ENCODE measurements around the gene TENM3.
A peak's percentile ranks its signal among the peaks of the same experiment; 100 is the strongest.

TENM3 gene

DNA sequence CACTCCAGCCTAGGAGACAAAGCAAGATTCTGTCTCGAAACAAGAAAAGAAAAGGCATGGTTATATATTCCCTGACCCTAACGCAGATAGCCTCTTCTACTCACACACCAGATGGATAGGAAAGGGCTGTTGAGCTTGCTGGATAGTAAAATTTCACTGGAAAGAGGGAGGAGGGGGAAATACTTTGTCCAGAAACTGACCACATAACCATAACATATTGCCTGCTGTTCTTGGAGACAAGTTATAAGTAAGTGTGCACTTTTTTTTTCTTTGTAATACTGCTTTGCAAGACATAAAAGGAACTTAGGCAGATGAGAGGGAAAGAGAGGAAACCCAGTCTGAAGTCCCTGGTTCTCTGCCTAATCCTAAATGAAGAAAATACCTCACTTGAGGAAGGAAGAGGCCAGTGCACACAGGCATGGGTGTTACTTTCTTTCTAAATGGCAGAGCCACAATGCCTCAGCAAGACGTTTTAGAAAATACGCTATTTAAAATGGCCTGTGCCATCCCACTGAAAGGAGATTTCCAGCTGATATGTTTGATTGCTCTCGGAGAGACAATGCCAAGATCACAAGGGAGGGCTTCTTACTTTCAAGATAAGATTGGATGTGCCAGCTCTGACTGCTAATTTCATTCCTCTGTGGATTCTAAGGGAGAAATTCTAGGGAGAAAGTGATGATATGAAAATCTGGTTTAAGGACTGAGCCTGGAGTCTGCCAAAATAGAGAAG, 533.3 kb downstream of the TENM3 start:
- DNase-seq (ENCODE audit: low spot score): no peak

DNA sequence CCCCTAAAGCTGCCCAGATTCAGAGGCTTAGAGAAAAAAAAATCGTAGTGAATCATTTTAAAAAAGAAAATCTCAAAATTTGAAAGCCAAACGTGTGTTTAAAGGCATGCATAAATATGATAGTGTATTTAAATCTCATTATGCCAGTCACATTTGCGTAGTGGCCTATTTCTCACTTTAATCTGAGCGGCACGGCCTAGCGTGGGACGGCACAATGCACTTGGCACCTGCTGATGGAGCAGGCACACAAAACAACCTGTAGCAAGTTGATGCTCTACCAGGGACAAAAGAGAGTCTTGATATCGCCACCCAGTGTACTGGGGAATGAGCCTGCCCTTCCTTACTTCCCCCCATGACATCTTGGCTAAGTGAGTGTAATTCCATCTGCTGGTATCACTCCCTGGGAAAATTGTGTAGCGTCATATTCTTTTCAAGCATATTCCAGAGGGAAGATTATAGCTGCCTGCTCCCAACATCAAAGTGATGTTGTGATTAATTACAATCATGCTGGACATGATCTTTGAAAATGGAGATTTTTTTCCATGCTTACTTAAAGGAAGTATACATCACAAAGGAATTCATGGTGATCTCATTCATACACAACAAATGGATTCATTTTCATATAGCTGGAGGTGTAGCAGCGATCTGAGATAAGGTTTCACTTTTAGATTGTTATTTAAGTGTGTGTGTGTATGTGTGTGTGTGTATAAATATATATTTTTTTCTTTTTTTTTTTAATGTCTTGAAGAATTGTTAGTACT, 535.2 kb downstream of the TENM3 start:
- no peak for DNase-seq (ENCODE audit: low spot score)

DNA sequence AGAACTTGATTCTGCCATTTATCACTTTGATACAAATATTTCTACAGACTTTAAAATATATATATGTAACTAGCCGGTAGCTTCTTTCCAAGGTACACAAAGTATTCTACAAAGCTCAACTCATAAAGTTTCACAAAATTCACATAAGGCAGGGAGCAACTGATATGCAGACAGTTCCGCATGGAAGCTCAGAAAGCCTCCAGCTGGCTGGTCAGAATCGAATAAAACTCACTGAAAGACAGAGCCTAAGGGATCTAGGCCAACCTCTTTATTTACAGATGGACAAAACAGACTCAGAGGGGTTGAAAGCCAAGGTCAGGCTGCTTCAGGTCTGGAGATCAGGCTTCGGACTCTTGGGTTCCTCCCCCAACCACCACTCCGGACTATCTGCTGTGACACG, 543.8 kb downstream of the TENM3 start:
- DNase-seq (ENCODE audit: low spot score): no peak

DNA sequence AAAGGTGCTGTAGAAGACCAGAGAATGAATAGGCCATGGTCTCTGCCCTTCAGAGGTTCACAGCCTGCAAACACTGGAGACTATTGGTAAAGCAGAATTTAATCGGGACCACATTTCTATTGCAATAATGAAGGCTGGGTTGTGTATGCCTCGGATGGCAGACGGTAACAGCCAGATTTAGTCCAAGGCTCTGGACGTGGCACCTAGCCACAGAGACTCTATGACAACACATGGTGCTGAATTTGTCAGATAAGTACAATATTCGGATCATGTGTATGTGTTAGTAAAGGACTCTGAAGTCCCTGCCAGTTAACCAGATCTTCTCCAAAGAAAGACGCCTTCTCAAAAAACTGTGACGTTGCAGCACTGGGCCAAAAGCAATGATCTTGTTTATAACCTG, 545.0 kb downstream of the TENM3 start:
- no peak for DNase-seq (ENCODE audit: low spot score)

DNA sequence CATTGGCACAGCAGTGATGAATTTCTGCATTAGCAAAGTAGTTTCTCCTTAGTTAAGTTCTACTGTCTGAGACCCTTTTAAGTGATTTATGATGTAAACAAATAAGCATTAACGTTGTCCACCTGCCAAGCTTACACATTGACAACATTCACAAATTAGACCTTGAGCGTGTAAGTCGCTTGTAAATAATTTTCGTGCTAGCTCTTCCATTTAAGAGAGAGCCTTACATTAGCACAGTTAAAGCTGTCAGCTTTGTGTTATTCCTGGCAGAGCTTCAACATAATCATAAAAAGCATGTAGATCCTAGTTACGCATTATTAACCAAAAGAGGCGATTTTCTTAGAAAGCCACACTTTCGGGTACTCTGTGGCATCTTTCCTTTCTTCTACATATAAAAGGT, 546.3 kb downstream of the TENM3 start:
- no peak for DNase-seq (ENCODE audit: low spot score)

DNA sequence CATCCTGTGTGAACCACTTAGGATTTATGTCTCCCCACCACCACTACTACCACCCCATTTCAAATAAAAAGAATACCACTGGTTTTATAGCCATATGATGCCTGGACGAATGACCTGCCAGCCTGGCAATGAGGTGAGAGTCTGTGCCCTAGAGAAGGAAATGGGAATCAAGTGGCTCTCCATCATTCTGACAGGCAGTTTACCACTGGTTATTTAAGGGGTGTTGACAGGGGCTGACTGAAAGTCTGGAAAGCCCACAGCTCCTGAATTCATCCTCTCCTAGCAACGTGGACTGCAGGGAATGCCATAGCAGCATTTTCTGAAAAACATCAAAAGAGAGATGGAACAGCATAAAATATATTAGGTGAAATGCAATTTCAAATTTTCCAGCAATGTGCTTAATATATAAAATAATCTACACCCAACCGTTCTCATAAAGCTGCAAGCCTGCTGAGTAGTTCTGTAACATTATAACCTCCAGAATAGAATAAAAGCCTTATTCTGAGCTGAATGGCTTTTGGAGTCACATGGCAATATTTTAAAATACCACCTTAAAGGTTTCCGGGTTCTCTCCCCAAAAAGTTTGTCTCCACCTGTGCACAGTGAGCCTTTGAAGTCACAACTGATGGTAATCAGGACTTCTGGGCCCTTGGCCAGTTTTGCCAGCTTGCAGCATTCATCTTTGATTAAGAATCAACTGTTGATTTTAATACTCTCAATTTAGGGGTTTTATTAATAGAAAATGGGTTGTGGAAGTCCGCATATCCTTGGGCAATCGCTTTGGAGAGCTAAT, 552.4 kb downstream of the TENM3 start:
- no peak for DNase-seq (ENCODE audit: low spot score)

DNA sequence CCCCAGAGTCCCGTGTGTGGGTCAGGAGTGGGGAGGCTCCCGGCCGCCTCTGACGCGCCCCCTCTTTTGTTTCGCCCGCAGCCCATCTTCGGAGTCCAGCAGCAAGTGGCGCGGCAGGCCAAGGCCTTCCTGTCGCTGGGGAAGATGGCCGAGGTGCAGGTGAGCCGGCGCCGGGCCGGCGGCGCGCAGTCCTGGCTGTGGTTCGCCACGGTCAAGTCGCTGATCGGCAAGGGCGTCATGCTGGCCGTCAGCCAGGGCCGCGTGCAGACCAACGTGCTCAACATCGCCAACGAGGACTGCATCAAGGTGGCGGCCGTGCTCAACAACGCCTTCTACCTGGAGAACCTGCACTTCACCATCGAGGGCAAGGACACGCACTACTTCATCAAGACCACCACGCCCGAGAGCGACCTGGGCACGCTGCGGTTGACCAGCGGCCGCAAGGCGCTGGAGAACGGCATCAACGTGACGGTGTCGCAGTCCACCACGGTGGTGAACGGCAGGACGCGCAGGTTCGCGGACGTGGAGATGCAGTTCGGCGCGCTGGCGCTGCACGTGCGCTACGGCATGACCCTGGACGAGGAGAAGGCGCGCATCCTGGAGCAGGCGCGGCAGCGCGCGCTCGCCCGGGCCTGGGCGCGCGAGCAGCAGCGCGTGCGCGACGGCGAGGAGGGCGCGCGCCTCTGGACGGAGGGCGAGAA, 556.5 kb downstream of the TENM3 start:
- DNase-seq (ENCODE audit: low spot score): no peak

DNA sequence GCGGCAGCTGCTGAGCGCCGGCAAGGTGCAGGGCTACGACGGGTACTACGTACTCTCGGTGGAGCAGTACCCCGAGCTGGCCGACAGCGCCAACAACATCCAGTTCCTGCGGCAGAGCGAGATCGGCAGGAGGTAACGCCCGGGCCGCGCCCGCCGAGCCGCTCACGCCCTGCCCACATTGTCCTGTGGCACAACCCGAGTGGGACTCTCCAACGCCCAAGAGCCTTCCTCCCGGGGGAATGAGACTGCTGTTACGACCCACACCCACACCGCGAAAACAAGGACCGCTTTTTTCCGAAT, 557.0 kb downstream of the TENM3 start:
- DNase-seq (ENCODE audit: low spot score): no peak

DNA sequence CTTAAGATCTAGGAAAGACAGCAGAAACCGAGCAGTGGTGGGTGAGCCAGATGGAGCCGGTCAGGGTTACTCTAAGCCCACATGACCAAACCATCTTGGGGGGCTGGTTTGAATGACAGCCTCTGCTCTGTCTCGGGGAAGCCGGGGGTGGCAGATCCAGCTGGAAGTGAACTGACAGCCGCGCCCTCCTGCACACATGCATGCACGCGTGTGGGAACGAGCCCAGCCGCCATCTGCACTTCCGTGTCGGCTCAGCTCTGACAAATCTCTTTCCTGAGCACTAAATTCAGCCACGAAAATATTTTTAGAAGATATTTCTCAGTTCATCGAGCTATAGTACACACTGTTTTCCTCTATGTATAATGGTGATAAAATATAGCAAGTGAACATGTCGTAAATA, 558.4 kb downstream of the TENM3 start:
- no peak for DNase-seq (ENCODE audit: low spot score)

DNA sequence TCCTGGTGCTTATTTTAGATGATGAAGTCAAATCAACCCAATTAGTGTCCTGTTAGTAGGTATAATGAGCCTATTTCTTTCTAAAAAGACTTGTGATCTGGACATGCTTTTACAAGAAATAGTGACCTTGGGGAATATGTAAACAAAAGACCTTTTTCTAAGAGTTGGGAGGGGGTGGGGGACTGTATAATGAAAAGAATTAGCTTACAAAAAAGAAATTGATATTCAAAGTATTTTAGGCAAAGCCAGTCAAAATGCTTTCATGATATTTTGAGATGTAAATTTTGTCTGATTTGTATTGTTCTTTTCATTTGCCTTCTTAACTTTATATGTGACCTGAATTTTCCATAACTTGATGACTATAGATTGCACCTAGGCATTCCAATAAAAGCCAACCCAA, 559.4 kb downstream of the TENM3 start:
- no peak for DNase-seq (ENCODE audit: low spot score)

DNA sequence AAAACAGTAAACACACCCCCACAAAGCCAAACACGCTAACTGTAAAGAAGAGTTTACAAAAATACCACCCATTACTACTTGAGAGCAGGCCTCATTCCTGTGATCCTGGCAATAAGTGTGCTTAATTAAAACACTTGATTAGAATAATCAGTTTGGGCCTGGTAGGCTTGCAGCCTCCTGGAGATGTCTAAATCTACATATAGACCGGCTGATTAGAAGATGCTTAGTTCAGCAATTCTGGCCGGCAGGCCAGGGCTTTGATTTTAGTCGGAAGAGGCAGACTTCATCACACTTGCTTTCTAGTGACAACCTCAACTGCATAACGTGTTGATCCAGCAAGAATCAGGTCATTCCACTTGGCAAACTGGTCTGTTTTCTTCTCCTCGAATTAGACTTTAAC, 560.0 kb downstream of the TENM3 start:
- DNase-seq (ENCODE audit: low spot score): no peak

DNA sequence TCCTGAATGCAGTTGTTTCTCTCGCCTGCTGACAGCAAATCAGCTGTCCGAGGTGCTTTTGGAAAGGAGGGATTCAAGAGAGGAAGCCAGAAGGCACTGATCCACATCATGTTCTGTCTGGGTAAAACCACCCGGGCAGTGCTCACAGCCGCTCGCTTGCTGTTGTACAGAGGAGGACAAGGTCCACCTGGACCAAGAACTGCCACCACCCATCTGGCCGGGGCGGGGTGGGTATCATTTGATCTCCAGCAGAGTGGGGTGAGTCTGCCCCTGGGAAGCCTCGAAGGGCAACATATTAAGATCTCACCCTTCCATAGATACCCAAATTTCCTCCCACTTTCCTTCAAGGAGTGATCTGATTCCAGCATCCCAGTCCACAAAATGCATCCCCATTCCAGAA, 560.9 kb downstream of the TENM3 start:
- no peak for DNase-seq (ENCODE audit: low spot score)

DNA sequence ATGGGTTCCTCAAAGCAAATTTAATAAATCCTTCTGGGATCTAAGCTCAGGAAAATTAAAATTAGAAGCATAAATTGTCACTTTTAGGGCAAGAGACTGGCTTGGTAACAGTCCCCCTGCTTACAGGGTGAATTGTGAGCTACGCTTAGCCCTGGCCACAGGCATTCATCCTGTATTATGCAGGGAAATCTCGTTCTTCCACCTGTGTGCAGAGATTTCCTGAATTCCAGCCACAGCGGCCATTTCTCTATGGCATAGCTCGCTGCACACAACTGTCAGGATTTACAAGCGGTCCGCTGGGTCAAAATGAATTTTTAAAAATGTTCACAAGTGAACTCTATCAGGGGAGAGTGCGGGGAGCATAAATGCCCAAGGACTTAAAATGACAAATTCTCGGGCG, 562.1 kb downstream of the TENM3 start:
- no peak for DNase-seq (ENCODE audit: low spot score)

DNA sequence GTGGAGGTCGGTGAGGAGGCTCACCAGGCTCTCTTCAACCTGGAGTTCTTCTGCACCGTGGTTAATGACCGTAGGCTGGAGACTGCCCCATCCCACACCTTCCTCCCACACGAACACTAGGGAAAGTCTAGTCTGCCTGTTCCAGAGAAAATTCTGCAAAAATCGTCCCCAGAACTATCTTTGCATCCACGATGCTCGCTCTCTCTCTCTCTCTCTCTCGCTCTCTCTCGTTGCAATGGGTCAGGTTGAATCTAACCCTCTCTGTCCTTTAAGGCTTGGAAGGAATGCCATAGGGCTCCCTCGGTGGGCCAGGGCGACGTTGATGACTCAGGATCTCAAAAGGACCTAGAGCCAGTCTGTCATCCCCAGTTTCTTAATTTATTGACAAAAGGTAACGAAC, 562.5 kb downstream of the TENM3 start:
- DNase-seq (ENCODE audit: low spot score): no peak

DNA sequence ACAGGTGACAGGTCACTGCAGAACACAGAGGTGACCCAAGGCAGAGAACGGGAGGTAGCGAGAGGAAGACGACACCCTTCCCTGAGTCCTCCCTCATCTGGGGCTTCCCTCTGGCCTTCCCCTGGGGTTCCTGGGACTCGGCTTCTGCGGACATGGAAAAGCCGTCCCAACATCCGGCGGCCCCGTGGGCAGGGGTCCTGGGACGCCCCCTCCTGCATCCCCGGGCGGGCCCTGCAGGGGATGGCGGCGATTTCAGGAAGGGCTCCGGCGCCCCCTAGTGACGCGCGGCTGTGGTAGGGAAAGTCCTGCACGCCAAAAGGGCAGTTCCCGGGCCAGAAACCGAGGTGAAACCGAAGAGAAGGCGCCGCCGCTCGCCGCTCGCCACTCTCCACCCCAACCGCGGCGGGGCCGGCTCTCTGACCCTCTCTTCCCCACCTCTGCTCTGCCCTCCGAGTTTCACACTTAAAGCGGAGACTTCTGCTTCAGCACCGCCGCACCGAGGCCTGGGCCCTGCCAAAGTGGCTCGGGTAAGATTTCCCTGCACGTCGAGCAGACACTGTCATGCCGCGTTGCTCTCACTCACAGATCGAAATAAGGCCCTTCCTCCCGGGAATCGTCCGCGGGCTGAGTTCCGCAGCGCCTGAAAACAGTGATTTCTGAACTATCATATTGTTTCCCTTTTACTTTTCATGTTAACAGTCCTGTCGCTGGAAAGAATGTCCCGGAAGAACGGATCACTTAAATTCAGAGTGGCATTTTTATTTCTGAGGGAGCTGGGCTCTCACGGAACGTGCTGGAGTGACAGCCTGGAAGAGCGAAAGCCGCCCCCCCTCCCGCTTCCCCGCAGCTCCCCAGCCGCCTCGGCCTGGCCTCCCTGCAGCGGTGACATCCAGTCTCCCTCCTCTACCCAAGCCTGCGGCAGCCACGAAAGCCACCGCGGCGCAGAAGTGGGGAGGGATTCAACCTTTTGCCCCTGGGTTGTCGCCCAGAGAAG, 563.4 kb downstream of the TENM3 start:
- DNase-seq (ENCODE audit: low spot score): peak; percentile 63

DNA sequence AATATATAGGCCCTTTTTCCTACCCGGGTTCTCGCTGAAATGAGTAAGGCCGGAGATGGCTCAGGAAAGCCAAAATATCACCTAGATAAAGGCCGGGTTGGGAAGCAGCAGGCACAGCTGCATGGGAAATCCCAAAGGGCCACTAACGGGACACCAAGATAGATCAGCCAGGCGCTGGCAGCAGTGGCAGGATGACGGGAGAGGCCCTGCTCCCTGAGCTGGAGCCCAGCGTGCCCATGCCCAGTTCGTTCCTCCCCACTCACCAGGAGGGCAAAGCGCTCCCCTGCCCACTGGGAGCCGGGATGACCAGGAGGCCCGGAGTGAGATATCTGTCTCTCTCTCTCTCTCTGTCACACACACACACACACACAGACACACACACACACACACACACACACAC, 564.1 kb downstream of the TENM3 start:
- no peak for DNase-seq (ENCODE audit: low spot score)

DNA sequence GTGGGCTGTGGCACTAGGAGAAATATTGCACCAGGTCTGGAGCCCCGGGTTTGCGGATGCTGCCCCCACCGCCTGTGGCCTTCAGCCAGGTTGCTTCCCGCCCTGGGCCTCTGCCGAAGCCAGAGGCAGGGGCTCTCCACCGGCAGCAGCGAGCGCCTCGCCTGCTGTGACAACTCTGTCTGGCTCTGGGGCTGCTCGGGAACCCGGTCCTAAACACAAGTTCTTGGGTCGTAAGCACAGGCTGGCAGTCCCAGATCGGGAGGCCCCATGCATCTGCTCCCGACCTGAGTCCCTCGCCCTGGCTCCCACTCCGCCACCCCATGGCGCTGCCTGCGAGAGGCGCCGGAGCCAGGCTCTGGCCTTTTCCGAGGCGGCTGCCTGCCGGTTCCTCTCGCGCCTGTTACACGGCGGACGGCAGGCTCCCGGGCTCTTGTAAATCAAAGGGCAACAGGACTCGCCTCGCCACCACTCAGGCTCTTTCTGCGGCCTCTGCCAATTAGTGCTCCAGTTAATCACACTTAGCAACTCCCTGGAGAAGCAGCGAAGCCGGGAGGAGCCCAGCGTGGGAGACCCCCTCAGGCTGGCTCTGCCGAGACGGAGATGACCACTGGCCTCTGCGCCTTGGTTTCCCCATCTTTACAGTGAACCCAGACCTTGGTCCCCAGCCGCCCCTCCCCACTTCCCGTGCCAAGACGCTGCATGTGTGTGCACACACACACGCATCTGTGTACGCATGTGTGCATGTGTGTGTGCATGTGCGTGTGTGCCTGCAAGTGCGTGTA, 564.8 kb downstream of the TENM3 start:
- no peak for DNase-seq (ENCODE audit: low spot score)

DNA sequence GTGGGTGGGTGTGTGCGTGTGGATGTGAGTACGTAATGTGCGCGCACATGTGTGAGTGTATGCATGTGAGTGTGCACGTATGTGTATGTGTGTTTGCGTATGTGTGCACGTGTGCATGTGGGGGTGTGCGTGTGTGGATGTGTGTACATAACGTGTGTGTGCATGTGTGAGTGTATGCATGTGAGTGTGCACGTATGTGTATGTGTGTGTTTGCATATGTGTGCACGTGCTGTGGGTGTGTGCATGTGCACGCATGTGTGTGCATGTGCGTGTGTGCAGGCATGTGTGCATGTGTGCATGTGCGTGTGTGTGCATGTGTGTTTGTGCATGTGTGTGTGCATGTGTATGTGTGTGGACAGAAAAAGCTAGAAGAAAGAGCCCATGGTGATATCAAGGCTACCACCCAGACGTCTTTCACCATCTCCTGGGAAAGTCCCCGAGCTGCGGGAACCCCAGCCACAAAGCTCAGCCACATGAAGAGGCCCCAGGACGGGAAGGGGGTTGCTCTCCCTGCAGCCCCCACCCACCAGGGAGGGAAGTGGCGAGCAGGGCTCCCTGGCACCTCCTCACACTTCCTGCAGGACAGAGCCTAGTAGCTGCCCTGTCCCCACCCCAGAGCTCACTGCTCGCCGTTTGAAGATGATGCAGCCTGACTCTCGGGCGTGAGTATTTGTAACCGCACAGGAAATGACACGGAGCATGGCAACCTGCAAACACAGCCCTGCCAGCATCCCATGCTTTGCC, 565.6 kb downstream of the TENM3 start:
- peak; percentile 59 for DNase-seq (ENCODE audit: low spot score)

DNA sequence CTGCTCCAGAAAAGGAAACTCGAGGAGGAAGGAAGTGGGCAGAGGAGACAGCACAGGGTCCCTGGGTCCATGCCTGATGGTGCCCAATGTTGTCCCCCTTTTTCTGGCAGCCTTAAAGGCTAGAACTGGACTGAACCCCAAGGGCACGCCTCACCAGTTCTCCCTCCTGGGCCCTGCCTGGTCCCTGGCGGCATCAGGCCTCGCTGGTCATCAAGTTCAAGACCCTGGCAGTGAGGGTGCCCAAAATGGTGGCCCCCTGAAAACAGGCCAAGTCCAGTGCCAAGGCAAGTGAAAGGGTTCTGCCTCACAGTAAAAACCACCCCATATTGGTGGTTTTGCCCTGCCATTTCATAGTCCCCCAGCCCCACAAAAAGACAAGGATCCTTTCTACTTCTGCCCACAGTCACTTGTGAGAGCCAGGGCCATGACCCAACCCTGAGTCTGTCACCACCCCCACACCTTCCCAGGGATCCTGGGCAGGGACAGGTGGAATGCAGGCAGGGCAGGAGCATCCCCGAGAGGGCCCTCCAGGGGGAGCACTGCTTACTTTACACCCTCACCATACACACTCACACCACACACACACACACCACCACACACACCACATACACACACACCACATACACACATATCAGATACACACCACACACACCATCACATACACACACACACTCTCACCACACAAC, 566.4 kb downstream of the TENM3 start:
- peak; percentile 35 for DNase-seq (ENCODE audit: low spot score)

Measured in NAMALWA (cell line).